EH (cell line): ENCODE data around the gene C2CD4B.

ENCODE experiments used
- DNase-seq: peaks from one replicate; pipeline ENCODE4 v3.0.0-alpha.2; 2015; ENCODE audit warnings: low read depth

C2CD4B gene

GRCh38 chr15:62147551-62147950, 17.5 kb downstream of the C2CD4B start:
- DNase-seq: no peak

- no peak for DNase-seq
Observed at GRCh38 chr15:62147149-62147548, 17.9 kb downstream of the C2CD4B start.

DNA sequence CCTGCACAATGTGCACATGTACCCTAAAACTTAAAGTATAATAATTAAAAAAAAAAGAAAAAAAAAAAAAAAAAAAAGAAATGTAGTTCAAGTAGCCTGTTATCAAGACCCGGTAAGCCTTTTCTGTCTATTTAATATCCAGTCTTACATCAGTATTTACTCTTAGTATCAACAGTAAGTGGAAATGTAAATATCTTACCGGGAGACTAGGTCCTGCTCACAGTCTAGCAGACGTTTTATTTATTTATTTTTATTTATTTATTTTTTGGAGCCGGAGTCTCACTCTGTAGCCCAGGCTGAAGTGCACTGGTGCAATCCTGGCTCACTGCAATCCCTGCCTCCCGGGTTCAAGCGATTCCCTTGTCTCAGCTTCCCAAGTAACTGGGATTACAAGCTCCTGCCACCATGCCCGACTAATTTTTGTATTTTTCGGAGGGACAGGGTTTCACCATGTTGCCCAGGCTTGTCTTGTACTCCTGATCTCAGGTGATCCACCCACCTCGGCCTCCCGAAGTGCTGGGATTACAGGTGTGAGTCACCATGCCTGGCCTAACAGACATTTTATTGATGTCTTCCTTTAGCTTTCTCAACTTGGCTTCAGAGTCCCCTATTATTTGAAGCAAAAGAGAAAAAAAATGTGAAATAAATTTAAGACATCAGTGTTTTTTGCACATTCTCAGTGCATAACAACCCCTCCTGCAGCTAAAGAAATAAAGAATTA, 19.9 kb downstream of the C2CD4B start:
- no peak for DNase-seq

DNA sequence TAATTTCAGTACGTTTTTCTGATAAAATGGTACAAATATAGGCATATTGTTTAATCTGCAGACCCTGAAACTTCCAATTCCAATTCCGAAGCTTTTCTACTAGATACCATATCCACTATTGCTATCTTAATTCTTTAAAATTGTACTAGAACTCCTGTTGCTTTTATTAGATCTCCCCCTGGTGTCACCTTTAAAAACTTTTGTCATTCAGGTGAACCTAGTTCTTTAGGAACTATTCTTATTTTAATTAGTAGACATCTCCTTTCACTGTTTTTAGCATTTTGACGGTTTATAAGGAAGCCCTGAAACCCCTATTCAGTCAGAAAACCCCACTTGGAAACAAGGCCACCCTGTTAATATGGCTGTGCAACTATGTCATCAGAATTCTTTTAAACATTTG, 22.3 kb downstream of the C2CD4B start:
- DNase-seq: no peak

- DNase-seq: no peak
Observed at GRCh38 chr15:62141643-62142588, 23.2 kb downstream of the C2CD4B start.

DNA sequence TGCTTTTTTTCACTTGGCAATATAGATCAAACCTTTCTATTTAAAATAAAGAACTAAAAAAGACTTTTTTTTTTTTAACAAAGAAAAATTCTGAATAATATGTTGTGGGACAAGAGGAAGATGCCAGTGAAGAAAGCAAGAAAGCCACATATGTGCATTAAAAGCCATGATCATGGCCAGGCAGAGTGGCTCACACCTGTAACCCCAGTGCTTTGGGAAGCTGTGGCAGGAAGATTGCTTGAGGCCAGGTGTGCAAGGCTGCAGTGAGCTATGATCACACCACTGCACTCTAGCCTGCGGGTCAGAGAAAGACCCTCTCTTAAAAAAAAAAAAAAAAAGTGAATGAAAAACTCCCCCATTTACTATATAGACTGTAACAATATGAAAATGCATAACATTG, 23.9 kb downstream of the C2CD4B start:
- DNase-seq: no peak

DNA sequence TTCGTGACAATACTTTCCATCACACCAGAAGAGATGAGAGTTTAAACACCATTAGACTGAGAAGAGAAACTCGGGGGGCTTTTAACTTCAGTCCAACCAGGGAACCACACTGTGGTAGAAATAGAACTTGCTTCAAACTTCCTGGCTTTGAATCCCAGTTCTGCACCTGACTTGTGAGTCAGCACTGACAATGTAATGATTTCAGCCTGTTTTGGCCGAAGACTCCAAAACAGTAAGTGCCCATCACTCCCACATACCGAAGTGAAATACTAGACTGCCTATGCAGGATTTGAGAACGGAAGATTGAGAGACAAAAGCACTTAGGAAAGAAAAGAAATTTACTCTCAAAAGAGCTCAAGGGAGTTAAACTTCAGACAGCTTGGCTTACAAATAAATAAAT, 27.0 kb downstream of the C2CD4B start:
- peak; percentile 32 for DNase-seq

- DNase-seq: no peak
Observed at GRCh38 chr15:62136911-62137865, 27.9 kb downstream of the C2CD4B start.

GRCh38 chr15:62135532-62136134, 29.5 kb downstream of the C2CD4B start:
- DNase-seq: peak; percentile 72

DNA sequence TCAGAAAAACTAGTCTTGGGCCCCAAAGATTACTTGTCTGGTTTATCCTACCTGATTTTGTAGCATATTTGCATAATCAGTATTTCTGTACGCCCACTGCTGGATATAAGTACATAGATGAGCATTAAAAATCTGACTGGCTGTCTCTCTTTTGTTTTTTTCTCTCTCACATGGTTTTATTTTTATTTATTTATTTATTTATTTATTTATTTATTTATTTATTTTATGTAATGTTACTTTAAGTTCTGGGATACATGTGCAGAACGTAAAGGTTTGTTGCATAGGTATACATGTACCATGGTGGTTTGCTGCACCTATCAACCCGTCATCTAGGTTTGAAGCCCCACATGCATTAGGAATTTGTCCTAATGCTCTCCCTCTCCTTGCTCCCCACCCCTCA, 31.9 kb downstream of the C2CD4B start:
- DNase-seq: no peak

DNA sequence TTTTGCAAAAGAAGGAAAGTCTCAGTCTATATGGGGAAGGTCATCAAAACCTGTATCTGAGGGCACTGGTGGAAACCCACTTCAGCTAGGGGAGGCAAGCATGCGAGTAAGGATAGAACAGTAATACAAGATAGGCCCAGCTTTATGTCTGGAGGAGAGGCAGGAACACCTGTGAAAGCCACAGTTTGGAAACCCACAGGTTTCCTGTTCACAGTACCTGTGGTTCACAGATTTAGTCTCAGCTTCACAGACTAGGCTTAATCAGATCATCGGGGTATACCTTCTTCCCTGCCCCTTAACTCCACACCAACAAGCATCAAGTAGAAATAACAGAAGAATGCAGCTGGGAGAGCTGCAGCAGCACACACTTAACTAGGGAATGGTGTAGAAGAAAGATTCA, 36.2 kb downstream of the C2CD4B start:
- DNase-seq: no peak

DNA sequence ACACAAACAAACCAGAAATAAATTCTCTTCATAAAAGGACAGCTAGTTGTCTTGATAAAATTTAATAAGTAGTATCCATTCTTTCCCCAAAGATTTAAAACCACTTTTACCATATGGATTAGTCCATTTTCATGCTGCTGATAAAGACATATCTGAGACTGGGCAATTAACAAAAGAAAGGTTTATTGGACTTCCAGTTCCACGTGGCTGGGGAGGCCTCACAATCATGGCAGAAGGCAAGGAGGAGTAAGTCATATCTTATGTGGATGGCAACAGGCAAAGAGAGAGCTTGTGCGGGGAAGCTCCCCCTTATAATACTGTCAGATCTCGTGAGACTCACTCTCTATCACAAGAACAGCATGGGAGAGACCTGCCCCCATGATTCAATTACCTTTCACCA, 38.7 kb downstream of the C2CD4B start:
- DNase-seq: no peak

GRCh38 chr15:62125773-62126172, 39.3 kb downstream of the C2CD4B start:
- DNase-seq: peak; percentile 54

DNA sequence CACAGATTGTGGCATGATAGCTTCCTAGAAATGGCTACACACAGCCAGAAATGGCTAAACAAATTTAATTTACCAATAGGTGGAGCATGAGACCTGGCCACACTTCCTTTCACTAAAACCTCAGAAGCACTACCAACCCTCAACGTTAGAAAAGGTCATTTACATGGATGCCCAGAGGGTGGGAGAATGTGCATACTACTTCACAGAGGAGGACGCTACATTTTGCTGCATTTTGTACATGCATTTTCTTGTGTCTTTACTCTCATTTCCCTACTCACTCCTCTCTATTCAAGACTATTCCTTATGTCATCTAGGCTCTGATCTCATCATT, 40.1 kb downstream of the C2CD4B start:
- DNase-seq: no peak

GRCh38 chr15:62124176-62124972, 40.7 kb downstream of the C2CD4B start:
- no peak for DNase-seq

GRCh38 chr15:62122249-62122648, 42.8 kb downstream of the C2CD4B start:
- no peak for DNase-seq

- DNase-seq: no peak
Observed at GRCh38 chr15:62121273-62122015, 43.6 kb downstream of the C2CD4B start.

DNA sequence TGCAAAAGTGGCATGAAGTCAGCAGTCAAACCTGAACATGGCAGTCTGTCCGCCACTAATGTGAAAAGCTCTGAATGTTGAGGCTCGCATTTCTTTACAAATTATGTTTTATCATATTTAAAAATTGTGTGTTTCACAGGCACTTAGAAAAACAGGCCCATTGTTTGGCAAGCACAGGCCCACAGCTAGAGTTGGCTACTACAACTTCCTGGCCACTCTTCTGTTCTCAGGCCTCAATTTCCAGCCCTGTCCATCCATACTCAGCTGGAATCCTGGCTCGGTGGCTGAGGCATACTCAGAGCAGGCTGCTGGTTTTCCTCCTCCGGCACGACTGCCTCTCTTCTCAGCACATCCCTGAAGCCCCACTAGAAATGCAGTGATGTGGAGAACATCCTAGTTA, 44.3 kb downstream of the C2CD4B start:
- DNase-seq: no peak

DNA sequence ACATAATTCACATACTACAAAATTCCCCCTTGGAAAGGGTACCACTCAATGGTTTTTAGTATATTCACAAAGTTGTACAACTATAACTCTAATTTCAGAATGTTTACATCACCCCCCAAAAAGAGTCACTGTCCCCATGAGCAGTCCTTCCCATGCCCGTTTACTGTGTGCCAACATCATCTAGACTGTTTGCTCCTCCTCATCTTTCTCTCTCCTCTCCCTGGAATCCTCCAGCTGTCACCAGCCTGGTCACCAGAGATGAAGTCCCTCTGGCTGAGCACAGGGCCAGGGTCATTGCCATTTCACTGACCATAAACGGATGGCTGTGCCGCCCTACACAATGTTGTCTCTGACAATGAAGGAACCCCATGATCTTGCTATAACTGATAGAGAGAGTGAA, 45.2 kb downstream of the C2CD4B start:
- DNase-seq: no peak

GRCh38 chr15:62119227-62119864, 45.7 kb downstream of the C2CD4B start:
- DNase-seq: peak; percentile 95
